ENCODE measurements around the gene RICTOR. TPM values are rescaled to one million over a fixed set of nuclear protein-coding genes. Genes with fewer than 3 reads are reported as not detected.
"Not testable (repeated sequence)": the region's sequence is repeated elsewhere in the genome, so short reads cannot be mapped to it uniquely, and the experiment has no call there.

The RICTOR gene
- polyA plus RNA-seq, 3 donors = 24.3 to 25.6 (median 25.5) TPM

DNA sequence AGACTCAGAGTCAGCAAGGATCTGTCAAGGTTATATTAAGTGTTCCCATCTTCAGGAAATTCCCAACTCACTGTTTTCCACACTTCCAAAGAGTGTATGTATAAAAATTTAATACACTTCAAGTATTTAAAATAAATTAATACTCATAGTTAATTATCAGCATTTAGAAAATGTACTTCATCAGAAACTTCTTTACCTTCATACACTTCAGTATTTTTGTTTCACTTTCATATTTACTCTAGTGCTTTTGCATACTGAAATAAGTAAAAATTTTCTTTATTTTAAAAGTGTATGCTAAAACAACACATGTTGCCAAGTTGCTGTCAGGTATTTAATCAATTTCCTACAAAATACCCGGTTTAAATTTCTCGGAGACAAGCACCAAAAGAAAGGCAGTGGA is 16.5 kb downstream of the RICTOR start:
- DNase-seq (ENCODE audit: low read depth in 3 of 3, low spot score in 2 of 3) = no peak

DNA sequence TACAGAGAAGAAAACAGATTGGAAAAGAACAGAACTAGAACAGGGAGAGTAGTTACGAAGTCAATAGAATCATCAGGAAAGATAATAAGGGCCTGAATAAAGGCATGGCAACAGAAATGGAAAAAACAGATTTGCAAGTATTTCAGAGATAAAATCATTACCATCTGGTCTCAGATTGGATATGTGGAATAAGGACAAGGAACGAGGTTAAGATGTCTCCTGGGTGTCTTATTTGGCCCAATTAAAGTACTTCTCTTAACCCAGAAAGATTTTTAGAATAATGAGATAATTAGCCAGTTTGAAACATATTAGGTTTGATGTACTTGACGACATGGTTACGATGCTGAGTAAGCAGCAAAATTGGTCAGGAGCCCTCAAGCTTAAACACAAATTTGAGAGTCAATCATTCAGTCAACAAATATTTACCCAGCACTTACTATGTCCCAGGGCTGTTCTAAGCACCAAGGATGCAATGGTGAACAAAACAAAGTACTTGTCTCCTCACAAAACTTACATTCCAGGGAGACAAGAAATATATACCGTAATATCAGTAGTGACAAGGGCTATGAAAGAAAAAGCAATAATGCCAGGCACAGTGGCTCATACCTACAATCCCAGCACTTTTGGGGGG is 18.3 kb downstream of the RICTOR start:
- no peak for DNase-seq (ENCODE audit: low read depth in 3 of 3, low spot score in 2 of 3)

GRCh38 chr5:39055027-39055767 is 19.0 kb downstream of the RICTOR start:
- DNase-seq (ENCODE audit: low read depth in 3 of 3, low spot score in 2 of 3) = no peak

- DNase-seq (ENCODE audit: low read depth in 3 of 3, low spot score in 2 of 3) = no peak
Measured at GRCh38 chr5:39053189-39053588, 21.0 kb downstream of the RICTOR start.

DNA sequence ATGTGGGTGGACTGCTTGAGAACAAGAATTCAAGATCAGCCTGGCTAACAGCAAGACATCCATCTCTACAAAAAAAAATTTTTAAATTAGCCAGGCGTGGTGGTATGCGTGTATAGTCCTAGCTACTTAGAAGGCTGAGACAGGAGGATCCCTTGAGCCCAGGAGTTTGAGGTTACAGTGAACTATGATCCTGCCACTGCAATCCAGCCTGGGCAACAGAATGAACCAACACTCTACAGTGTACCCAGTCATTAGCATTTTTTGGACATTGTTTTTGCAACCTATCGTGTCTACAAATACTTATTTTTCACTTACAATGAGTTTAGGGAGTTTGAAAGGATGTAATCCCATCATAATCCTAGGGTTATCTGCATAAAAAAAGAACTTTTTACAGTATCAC is 22.1 kb downstream of the RICTOR start:
- DNase-seq (ENCODE audit: low read depth in 3 of 3, low spot score in 2 of 3) = no peak

DNA sequence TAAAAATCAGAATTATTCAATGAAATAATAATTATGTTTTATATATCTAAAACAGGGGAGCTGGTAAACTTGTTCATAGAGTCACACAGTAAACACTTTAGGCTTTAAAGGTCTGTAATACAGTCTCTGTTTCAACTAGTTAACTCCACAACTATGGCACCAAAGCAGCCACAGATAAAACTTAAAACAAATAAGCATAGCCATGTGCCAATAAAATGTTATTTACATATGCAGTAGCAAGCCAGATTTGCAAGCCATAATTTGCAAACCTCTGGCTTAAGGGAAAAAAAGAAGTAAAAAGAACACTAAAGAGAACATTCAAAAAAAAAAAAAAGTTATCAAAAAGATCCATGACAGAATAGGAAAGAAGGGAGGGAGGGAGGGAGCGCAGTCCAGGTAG is 24.9 kb downstream of the RICTOR start:
- DNase-seq (ENCODE audit: low read depth in 3 of 3, low spot score in 2 of 3) = no peak

DNA sequence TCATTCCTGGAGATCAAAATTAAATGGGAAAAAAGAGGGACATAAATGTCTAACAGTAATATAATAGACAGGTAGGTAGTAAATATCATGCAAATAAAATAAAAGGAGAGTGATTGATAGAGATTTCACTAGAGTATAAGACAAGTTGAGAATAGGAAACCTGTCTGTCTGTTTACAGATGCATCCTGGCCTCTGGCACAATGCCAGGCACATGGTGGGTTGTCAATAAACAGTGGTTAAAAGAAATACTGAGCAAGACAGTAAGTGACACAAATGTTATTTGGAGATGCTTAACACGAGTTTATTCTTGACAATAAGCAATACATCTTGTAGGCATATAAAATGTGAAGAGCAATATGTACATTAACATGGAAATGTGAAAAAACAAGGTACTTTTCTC is 33.3 kb downstream of the RICTOR start:
- no peak for DNase-seq (ENCODE audit: low read depth in 3 of 3, low spot score in 2 of 3)

- DNase-seq (ENCODE audit: low read depth in 3 of 3, low spot score in 2 of 3) = not testable (repeated sequence)
Measured at GRCh38 chr5:39034493-39034892, 39.7 kb downstream of the RICTOR start.

GRCh38 chr5:39031041-39031440 is 43.2 kb downstream of the RICTOR start:
- DNase-seq (ENCODE audit: low read depth in 3 of 3, low spot score in 2 of 3) = no peak

DNA sequence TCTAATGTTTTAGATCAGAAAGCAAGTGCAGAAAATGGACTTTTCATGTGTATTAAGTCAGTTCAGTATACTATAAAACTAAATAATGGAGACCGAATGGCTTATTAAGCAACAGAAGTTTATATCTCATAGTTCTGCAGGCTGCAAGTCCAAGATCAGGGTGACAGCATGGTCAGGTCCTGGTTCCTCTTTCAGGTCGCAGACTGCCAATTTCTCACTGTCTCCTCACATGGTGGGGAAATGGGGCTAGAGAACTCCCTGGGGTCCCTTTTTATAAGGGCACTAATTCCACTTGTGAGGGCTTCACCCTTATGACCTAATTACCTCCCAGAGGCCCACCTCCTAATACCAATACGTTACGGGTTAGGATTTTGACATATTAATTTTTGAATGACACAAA is 48.7 kb downstream of the RICTOR start:
- DNase-seq (ENCODE audit: low read depth in 3 of 3, low spot score in 2 of 3) = no peak

GRCh38 chr5:39024884-39025283 is 49.3 kb downstream of the RICTOR start:
- DNase-seq (ENCODE audit: low read depth in 3 of 3, low spot score in 2 of 3) = no peak

- DNase-seq (ENCODE audit: low read depth in 3 of 3, low spot score in 2 of 3) = no peak
Measured at GRCh38 chr5:39024005-39024404, 50.2 kb downstream of the RICTOR start.

DNA sequence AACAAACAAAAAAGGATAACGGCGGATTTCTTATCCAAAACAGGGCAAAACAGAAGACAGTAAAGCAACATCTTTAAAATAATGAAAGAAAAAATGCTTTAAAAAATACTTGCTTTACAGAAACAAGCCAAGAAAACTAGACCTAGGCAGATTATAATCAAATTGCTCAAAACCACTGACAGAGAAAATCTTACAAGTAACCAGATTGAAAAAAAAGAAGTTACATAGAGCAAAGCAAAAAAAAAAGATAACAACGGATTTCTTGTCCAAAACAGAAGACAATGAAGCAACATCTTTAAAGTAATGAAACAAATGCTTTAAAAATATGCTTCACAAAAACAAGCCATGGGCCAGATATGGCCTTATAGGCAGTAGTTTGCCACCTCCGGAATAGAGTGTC is 51.1 kb downstream of the RICTOR start:
- no peak for DNase-seq (ENCODE audit: low read depth in 3 of 3, low spot score in 2 of 3)

DNA sequence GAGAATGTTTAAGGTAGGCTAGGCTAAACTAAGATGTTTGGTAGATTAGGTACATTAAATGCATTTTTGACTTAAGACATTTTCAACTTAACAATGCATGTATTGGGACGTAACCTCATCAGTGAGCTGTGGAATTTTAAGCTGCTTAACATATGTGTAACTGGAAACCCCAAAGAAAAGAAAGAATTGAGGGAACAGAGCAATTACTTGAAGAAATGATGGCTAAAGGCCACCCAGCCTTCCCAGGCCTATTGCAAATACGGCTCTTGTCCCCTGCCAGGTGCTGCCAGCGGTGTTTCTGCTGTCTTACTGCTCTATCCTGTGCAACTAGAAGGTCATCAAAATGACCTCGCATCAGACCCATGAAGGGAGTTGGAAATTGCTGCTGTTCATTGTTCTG is 52.0 kb downstream of the RICTOR start:
- DNase-seq (ENCODE audit: low read depth in 3 of 3, low spot score in 2 of 3) = no peak

DNA sequence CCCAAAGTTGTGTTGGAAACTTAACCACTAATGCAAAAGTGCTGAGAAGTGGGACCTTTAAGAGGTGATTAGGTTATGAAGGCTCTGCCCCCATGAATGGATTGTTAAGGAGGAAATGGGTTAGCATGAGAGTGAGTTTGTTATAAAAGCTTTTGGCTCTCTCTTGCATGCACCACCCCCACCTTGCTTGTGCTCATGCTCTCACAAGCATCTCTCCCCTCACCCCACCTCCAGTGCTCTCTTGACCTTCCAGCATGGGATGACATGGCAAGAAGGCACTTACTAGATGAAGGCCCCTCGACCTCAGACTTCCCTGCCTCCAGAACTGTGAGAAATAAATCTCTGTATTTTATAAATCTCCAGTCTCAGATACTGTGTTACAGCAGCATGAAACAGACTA is 52.8 kb downstream of the RICTOR start:
- DNase-seq (ENCODE audit: low read depth in 3 of 3, low spot score in 2 of 3) = no peak

GRCh38 chr5:39020458-39020857 is 53.7 kb downstream of the RICTOR start:
- no peak for DNase-seq (ENCODE audit: low read depth in 3 of 3, low spot score in 2 of 3)

GRCh38 chr5:39019254-39019653 is 54.9 kb downstream of the RICTOR start:
- no peak for DNase-seq (ENCODE audit: low read depth in 3 of 3, low spot score in 2 of 3)

- no peak for DNase-seq (ENCODE audit: low read depth in 3 of 3, low spot score in 2 of 3)
Measured at GRCh38 chr5:39017504-39017903, 56.7 kb downstream of the RICTOR start.

DNA sequence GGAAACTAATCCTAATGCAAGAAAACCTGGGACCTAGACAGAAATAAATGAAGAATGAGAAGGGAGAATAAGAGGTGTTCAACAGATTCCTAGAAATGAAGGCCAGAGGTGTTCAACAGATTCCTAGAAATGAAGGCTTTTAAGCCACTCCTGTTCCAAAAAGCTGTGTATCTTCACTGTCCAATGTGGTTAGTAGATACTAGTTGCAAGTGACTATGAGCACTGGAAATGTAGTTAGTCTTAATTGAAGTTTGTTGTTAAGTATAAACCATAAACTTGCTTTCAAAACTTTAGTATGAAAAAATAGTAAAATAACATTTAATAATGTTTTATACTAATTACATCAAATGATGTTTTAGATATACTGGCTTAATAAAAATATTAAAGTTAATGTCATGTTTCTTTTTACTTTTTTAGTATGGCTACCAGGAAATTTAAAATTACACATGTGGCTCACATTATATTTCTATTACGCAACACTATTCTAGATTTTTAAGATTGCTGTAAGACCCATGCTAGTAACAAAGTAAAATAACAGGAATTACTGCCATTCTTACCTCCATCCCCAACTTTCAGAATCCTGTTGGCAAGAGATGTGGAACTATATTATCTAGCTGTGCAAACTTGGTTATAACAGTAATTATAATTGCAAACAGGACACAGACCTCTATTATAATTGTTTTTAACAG is 57.5 kb downstream of the RICTOR start:
- no peak for DNase-seq (ENCODE audit: low read depth in 3 of 3, low spot score in 2 of 3)

- DNase-seq (ENCODE audit: low read depth in 3 of 3, low spot score in 2 of 3) = no peak
Measured at GRCh38 chr5:39015743-39016586, 58.2 kb downstream of the RICTOR start.

GRCh38 chr5:39014561-39014960 is 59.6 kb downstream of the RICTOR start:
- DNase-seq (ENCODE audit: low read depth in 3 of 3, low spot score in 2 of 3) = no peak
